Iris pigment epithelial cell (primary cell): ENCODE results near the gene PAWR.
"Not testable (repeated sequence)": the region's sequence is repeated elsewhere in the genome, so short reads cannot be mapped to it uniquely, and the experiment has no call there.

Experiments
- DNase-seq: peaks from one replicate; pipeline ENCODE4 v3.0.0-alpha.2; 2011; ENCODE audit warnings: low read depth

Gene PAWR

GRCh38 chr12:79687711-79688260 is 3.0 kb downstream of the PAWR start:
- DNase-seq: peak; percentile 15

- DNase-seq: no peak
These were observed 4.6 kb downstream of the PAWR start for GRCh38 chr12:79686171-79686570.

- peak; percentile 82 for DNase-seq
These were observed 5.7 kb downstream of the PAWR start for GRCh38 chr12:79685068-79685467.

- DNase-seq: not testable (repeated sequence)
These were observed 6.4 kb downstream of the PAWR start for GRCh38 chr12:79684338-79684737.

GRCh38 chr12:79682593-79682992 is 8.2 kb downstream of the PAWR start:
- no peak for DNase-seq

- peak; percentile 90 for DNase-seq
These were observed 9.7 kb downstream of the PAWR start for GRCh38 chr12:79681008-79681590.

- DNase-seq: no peak
These were observed 10.7 kb downstream of the PAWR start for GRCh38 chr12:79680051-79680450.

- no peak for DNase-seq
These were observed 12.5 kb downstream of the PAWR start for GRCh38 chr12:79678306-79678705.

- no peak for DNase-seq
These were observed 13.1 kb downstream of the PAWR start for GRCh38 chr12:79677672-79678071.

GRCh38 chr12:79676579-79676978 is 14.2 kb downstream of the PAWR start:
- DNase-seq: no peak

GRCh38 chr12:79674629-79675028 is 16.1 kb downstream of the PAWR start:
- peak; percentile 75 for DNase-seq

GRCh38 chr12:79673354-79673753 is 17.4 kb downstream of the PAWR start:
- DNase-seq: no peak

GRCh38 chr12:79668113-79668512 is 22.7 kb downstream of the PAWR start:
- no peak for DNase-seq

- DNase-seq: no peak
These were observed 25.4 kb downstream of the PAWR start for GRCh38 chr12:79665212-79665887.

GRCh38 chr12:79664518-79664917 is 26.2 kb downstream of the PAWR start:
- no peak for DNase-seq

GRCh38 chr12:79662046-79662811 is 28.5 kb downstream of the PAWR start:
- peak; percentile 79 for DNase-seq

GRCh38 chr12:79661629-79662028 is 29.1 kb downstream of the PAWR start:
- DNase-seq: peak; percentile 55

GRCh38 chr12:79659961-79660431 is 30.8 kb downstream of the PAWR start:
- peak; percentile 11 for DNase-seq

- peak; percentile 46 for DNase-seq
These were observed 32.5 kb downstream of the PAWR start for GRCh38 chr12:79658221-79658620.

GRCh38 chr12:79657136-79657535 is 33.6 kb downstream of the PAWR start:
- DNase-seq: no peak

GRCh38 chr12:79655036-79655435 is 35.7 kb downstream of the PAWR start:
- DNase-seq: no peak

GRCh38 chr12:79652521-79652920 is 38.2 kb downstream of the PAWR start:
- no peak for DNase-seq

GRCh38 chr12:79650440-79650839 is 40.3 kb downstream of the PAWR start:
- DNase-seq: no peak
